A549 (cell line): Measurements from ENCODE around the gene ANKHD1. TPM values are rescaled to one million over a fixed set of nuclear protein-coding genes. Genes with fewer than 3 reads are reported as not detected.
A peak's percentile ranks its signal among the peaks of the same experiment; 100 is the strongest.

ENCODE experiments used
- ATAC-seq, 2 experiments: fragments of 200-7000 bp in 1 of 2; fragments of >200 bp in 1 of 2; cut with Nextera tagmentation in 1 of 2; cut with Tn5 transposase in 1 of 2; 3 replicates each; pipeline versions ENCODE4 v1.8.0 to v1.9.1; 2018 to 2020; ENCODE audit warnings: mild to moderate bottlenecking in 1 of 2, moderate library complexity in 1 of 2
- CTCF ChIA-PET: fragments of 300-600 bp; sonication (Branson Sonifier 250); formaldehyde crosslinking; extraction: SDS; loops from one replicate; lab custom pipeline; 2021; ENCODE audit warnings: antibody characterized with exemption, inconsistent platforms; lab: Yijun Ruan, JAX
- POLR2A ChIA-PET: fragments of 350-600 bp; formaldehyde crosslinking; extraction: SDS; loops from one replicate; lab custom pipeline; 2021; ENCODE audit warnings: antibody characterized with exemption, inconsistent platforms; lab: Yijun Ruan, JAX
- DNase-seq, 2 experiments: peaks; one replicate each; pipeline versions ENCODE4 v3.0.0 to v3.0.0-alpha.2; 2011 to 2016; ENCODE audit warnings: low read depth in 1 of 2, low spot score in 1 of 2
- FAIRE-seq: peaks from 2 replicates; lab custom pipeline; 2011; peaks lifted over from hg19 to GRCh38; lab: Jason Lieb, UNC
- H3K27ac ChIP-seq, 2 experiments: fragments of >200 bp; sonication (Bioruptor Twin); formaldehyde crosslinking; 3 replicates each; pipeline ENCODE4 v1.5.1; 2016 to 2017
- H3K4me1 ChIP-seq: fragments of >200 bp; sonication (Bioruptor Twin); formaldehyde crosslinking; 3 replicates; pipeline ENCODE4 v1.6.1; 2016
- H3K4me2 ChIP-seq: fragments of >200 bp; sonication (Bioruptor Twin); formaldehyde crosslinking; 3 replicates; pipeline ENCODE4 v1.6.1; 2016
- H3K4me3 ChIP-seq: fragments of >200 bp; sonication (Bioruptor Twin); formaldehyde crosslinking; 3 replicates; pipeline ENCODE4 v1.5.1; 2016
- H3K9me3 ChIP-seq: fragments of >200 bp; sonication (Bioruptor Twin); formaldehyde crosslinking; 3 replicates; pipeline ENCODE4 v1.6.1; 2016
- CEBPB ChIP-seq, 2 experiments: fragments of >200 bp in 1 of 2; sonication (Bioruptor Twin) in 1 of 2; formaldehyde crosslinking in 1 of 2; IDR thresholded peaks; 2 replicates each; pipeline ENCODE4 v1.6.1; 2012 to 2016
- EHMT2 ChIP-seq: fragments of 200-600 bp; sonication (generic); IDR thresholded peaks from 2 replicates; pipeline ENCODE4 v1.6.1; 2016; ENCODE audit warnings: antibody characterized with exemption, low read depth, mild to moderate bottlenecking, moderate library complexity
- ESRRA ChIP-seq: fragments of 150-350 bp; IDR thresholded peaks from 2 replicates; pipeline ENCODE4 v1.6.1; 2014; ENCODE audit warnings: mild to moderate bottlenecking, low read length, borderline replicate concordance
- FOSB ChIP-seq: fragments of 250-450 bp; sonication (Bioruptor Pico); IDR thresholded peaks from 2 replicates; pipeline ENCODE4 v1.5.0; 2020; ENCODE audit warnings: mild to moderate bottlenecking, moderate library complexity
- FOXS1 ChIP-seq: fragments of 250-450 bp; sonication (Bioruptor Pico); IDR thresholded peaks from 2 replicates; pipeline ENCODE4 v1.5.0; 2020; ENCODE audit warnings: mild to moderate bottlenecking, moderate library complexity
- HEYL ChIP-seq: fragments of 250-450 bp; sonication (Bioruptor Pico); IDR thresholded peaks from 2 replicates; pipeline ENCODE4 v1.8.0; 2021; ENCODE audit warnings: mild to moderate bottlenecking, moderate library complexity
- HOXA7 ChIP-seq: fragments of 250-450 bp; sonication (Bioruptor Pico); IDR thresholded peaks from 2 replicates; pipeline ENCODE4 v1.5.0; 2020; ENCODE audit warnings: mild to moderate bottlenecking, moderate library complexity
- JUN ChIP-seq, 2 experiments: fragments of >200 bp; sonication (Bioruptor Twin); formaldehyde crosslinking; IDR thresholded peaks; 2 replicates in 1 of 2; 3 replicates in 1 of 2; pipeline ENCODE4 v1.6.1; 2016 to 2017
- KDM5A ChIP-seq: fragments of 200-600 bp; sonication (generic); IDR thresholded peaks from 2 replicates; pipeline ENCODE4 v1.6.1; 2016; ENCODE audit warnings: antibody characterized with exemption, mild to moderate bottlenecking
- MAZ ChIP-seq: fragments of 150-350 bp; IDR thresholded peaks from 2 replicates; pipeline ENCODE4 v1.6.1; 2014; ENCODE audit warnings: antibody characterized with exemption, low read depth, low read length, borderline replicate concordance
- MYC ChIP-seq: IDR thresholded peaks from 2 replicates; pipeline ENCODE4 v1.6.1; 2012; ENCODE audit warnings: mild to moderate bottlenecking, inconsistent platforms, low read length, improper control_type of control experiment, borderline replicate concordance
- NR3C1 ChIP-seq: fragments of >200 bp; sonication (Bioruptor Twin); formaldehyde crosslinking; IDR thresholded peaks from 3 replicates; pipeline ENCODE4 v1.6.1; 2017
- POLR2A ChIP-seq: IDR thresholded peaks from 2 replicates; pipeline ENCODE4 v1.6.1; 2012; ENCODE audit warnings: mild to moderate bottlenecking, low read length
- POLR2AphosphoS2 ChIP-seq: conservative IDR thresholded peaks from 2 replicates; pipeline ENCODE4 v1.6.1; 2012; ENCODE audit warnings: low read length, improper control_type of control experiment, inconsistent platforms
- RAD21 ChIP-seq, 2 experiments: fragments of >200 bp in 1 of 2; sonication (Bioruptor Twin) in 1 of 2; formaldehyde crosslinking in 1 of 2; IDR thresholded peaks in 1 of 2; conservative IDR thresholded peaks in 1 of 2; 2 replicates in 1 of 2; 3 replicates in 1 of 2; pipeline ENCODE4 v1.6.1; 2012 to 2018; ENCODE audit warnings: inconsistent platforms in 1 of 2
- RARB ChIP-seq: fragments of 250-450 bp; sonication (Bioruptor Pico); IDR thresholded peaks from 2 replicates; pipeline ENCODE4 v1.8.0; 2021; ENCODE audit warnings: mild to moderate bottlenecking, moderate library complexity
- RCOR1 ChIP-seq: fragments of 150-350 bp; IDR thresholded peaks from 2 replicates; pipeline ENCODE4 v1.6.1; 2014; ENCODE audit warnings: antibody characterized with exemption, low read length, low read depth
- RNF2 ChIP-seq: fragments of 200-600 bp; sonication (generic); IDR thresholded peaks from 2 replicates; pipeline ENCODE4 v1.6.1; 2016; ENCODE audit warnings: low read depth, mild to moderate bottlenecking, antibody characterized with exemption, moderate library complexity, borderline replicate concordance
- TP53 ChIP-seq: fragments of 250-450 bp; sonication (Bioruptor Pico); IDR thresholded peaks from 2 replicates; pipeline ENCODE4 v1.5.0; 2021; ENCODE audit warnings: mild to moderate bottlenecking, moderate library complexity
- ZSCAN20 ChIP-seq: fragments of 250-450 bp; sonication (Bioruptor Pico); IDR thresholded peaks from 2 replicates; pipeline ENCODE4 v1.8.0; 2022; ENCODE audit warnings: mild to moderate bottlenecking, moderate library complexity
- WGBS: methylation state at CpG from one replicate; pipeline ENCODE4 v1.1.6; 2017; ENCODE audit errors: missing lambda C conversion rate; 5-methylcytosine and 5-hydroxymethylcytosine counted together
- polyA plus RNA-seq, 4 experiments: library from polyadenylated mRNA; depleted of rRNA in 3 of 4; stranded (reverse); fragments of >200 nt; fragmentation: RNase III in 1 of 4; extraction: RNeasy Plus Mini Kit Qiagen cat#74134 plus additional on column Dnase treatment in 1 of 4; gene quantifications; 2 replicates in 3 of 4; 3 replicates in 1 of 4; pipeline ENCODE4 v1.2.3, GENCODE V29; 2011 to 2017
- TF ChIP-seq, protein P1 (sequence below): IDR thresholded peaks from 2 replicates; pipeline ENCODE4 v1.6.1; 2012

ANKHD1 gene
- polyA plus RNA-seq, 2 of the 4 experiments (the other 2 are of a cell fraction): 46.9 to 94.1 TPM

DNA sequence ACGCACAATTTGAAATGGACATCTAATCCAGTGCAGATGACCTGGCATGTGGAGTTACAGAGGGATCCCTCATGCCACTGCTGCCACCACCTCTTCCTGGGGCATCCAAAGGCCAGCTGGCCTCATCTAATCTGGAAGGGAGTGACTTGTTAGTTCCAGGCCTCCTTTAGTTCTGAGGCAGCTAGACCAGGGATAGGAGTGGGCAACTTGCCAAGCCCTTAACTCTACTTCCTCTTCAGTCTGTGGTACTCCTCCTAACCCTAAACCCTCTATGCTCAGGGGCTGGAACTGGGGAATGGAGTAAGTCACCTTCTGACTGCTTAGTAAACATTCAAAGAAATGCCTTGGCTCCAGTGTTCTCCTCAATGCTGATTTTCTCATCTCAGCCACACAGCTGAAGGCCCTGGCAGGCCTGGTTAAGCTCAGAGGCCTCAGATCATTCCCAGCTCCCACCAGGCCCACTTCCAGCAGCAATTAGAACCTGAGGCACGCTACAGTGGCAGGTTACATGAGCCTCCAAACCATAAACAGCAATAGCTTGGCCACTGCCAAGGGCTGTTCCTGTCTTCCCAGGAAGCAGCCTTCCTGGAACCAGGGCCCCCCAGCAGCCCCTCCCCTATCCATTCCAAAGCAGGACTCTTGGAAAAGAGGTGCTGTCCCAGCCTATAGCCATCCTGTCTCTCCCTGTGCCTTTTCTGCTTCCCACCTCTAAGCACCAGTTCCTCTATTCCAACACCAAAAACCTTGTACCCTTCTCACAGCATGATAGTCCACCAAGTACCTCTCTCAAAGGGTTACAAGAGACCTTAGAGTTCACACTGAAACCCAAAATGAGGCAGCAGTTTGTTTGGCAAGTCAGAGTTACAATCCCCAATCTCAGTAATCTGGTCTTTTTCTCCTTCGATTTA is 147.9 kb downstream of the ANKHD1 start:
- TF ChIP-seq ZSCAN20 (CRISPR knock-in tag): no peak
- TF ChIP-seq POLR2AphosphoS2: 0 out of 2 replicates have a peak, but pooled peaks have one; percentile 46
- TF ChIP-seq TP53 (CRISPR knock-in tag): no peak
- TF ChIP-seq KDM5A: no peak
- TF ChIP-seq FOSB (CRISPR knock-in tag): no peak
- TF ChIP-seq, protein P1, sequence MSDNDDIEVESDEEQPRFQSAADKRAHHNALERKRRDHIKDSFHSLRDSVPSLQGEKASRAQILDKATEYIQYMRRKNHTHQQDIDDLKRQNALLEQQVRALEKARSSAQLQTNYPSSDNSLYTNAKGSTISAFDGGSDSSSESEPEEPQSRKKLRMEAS: no peak
- TF ChIP-seq MAZ: no peak
- TF ChIP-seq RCOR1: no peak
- no peak for TF ChIP-seq CEBPB (IDR thresholded peaks at IDR 0.05)
- no peak for TF ChIP-seq HEYL (CRISPR knock-in tag)
- TF ChIP-seq ESRRA: no peak
- peak in 1 of 2 experiments; percentile 9; a peak in 1 of 5 replicates for TF ChIP-seq JUN (IDR thresholded peaks at IDR 0.05)
- Histone ChIP-seq H3K9me3 (no peaks in the 10 kb centered on the region), H3K4me1 (peaks cover 38% of the 10 kb centered on the region), H3K4me2 (no peak overlapping the region), H3K4me3 (no peak overlapping the region), H3K27ac (peak overlapping the region in 1 of 2 experiments; percentile 20; a peak in 1 of 6 replicates)
- DNase-seq: no peak
- ATAC-seq: 0 out of 6 replicates have a peak, but pooled peaks of 1 of the 2 experiments have one; percentile 1
- CTCF ChIA-PET: interaction anchor here (0.6 to 4.2 kb wide), 5 partner anchors 17 to 1069 kb away, joined by 3 to 21 read pairs (median 3); partner anchors contain the start of genes CD14, DIAPH1 and TMCO6
- 82% methylated on average over 3 of the region's 3 CpGs for WGBS
- POLR2A ChIA-PET: interaction anchor here (3.2 kb wide), 1 partner anchor 8 kb away, joined by 32 read pairs; the partner anchor contains the start of gene SRA1
- no peak for FAIRE-seq

DNA sequence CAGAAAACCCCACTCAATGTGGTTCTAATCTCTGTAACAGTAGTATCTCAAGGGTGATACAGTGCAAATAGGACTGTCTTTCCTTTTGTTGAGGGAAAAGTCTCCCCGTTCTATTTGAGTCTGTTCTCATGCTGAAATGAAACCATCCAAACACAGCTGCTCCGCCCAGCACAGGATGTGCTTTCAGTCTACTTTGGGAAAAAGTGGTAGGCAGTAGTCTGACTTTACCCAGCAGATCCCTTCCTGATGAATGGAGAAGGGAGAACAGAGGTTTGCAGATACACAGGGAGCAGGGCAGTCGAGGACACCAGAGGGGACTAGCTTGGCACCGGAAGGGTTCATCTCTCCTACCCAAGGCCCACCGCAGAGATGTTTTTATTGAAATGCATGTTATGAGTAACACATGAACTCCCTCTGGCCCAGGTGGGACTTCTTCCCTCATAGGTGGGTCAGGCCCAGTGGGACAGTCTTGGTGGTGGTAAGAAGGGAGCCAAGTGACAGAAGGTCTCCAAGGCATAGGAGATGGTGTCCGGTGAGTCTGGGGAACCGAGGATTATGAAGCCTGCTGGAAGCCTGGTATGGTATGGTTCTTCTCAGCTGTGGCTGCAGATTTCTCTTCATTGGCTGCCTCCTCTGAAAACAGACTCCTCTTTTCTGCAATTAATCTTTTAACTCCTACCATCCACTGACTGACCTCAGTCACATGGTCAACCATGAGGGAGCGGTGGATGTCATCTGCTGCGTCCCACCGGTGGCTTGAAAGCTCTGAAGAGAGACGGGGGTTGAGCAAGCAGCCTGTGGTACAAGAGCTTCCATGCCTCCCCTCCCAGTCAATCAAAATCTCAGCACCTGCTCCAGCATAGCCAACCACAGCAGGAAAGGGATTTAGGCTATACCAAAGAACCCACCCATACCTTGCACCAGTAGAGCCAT is 148.8 kb downstream of the ANKHD1 start:
- WGBS: 88% methylated on average over 11 of the region's 11 CpGs
- ATAC-seq (no peak), DNase-seq (no peak), FAIRE-seq (no peak)
- Histone ChIP-seq H3K4me2 (no peak overlapping the region), H3K27ac (no peak overlapping the region), H3K4me1 (peaks cover 43% of the 10 kb centered on the region), H3K4me3 (no peak overlapping the region), H3K9me3 (no peaks in the 10 kb centered on the region)
- ChIA-PET CTCF (interaction anchor here (1.4 kb wide), 1 partner anchor 18 kb away, joined by 3 read pairs; no protein-coding TSS in a partner anchor), POLR2A (no interaction called here)
- no peak for TF ChIP-seq RNF2
- TF ChIP-seq HOXA7 (CRISPR knock-in tag): no peak
- TF ChIP-seq JUN (IDR thresholded peaks at IDR 0.05): peak in 1 of 2 experiments; percentile 1; a peak in 1 of 5 replicates

DNA sequence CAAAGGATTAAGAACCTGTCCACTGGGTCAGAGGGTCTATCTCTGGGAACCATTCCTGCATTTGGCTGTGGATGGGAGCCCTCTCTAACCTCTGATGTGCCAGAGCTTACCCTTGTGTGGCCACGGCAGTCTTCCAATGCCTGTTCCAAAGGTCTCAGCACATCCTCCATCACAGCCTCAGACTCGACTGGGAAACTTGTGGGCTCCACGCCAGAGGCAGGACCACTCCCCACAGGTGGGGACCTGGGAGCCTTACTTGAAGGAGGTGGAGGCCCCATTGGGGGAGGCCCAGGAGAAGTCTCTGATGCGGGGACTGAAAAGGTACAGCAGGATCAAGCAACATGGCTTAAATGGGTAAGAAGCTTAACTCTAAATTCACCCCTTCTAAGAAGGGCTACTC is 150.2 kb downstream of the ANKHD1 start:
- no peak overlapping the region for H3K4me2 ChIP-seq
- TF ChIP-seq FOXS1 (CRISPR knock-in tag) (no peak), EHMT2 (no peak), CEBPB (IDR thresholded peaks at IDR 0.05) (no peak), POLR2A (no peak), JUN (IDR thresholded peaks at IDR 0.05) (no peak), NR3C1 (no peak), FOSB (CRISPR knock-in tag) (no peak), MYC (no peak), RARB (CRISPR knock-in tag) (no peak), RAD21 (conservative IDR thresholded peaks at IDR 0.05 in 1 of 2, IDR thresholded peaks at IDR 0.05 in 1 of 2) (no peak)
- TF ChIP-seq, all 56 proteins: peak for 0
- CTCF ChIA-PET: interaction anchor here (1.5 to 1.6 kb wide), 2 partner anchors 7 to 8 kb away, joined by 4 to 5 read pairs; no protein-coding TSS in a partner anchor
- H3K27ac ChIP-seq: no peak overlapping the region
- no peak for ATAC-seq
- WGBS: 95% methylated on average over 4 of the region's 4 CpGs
- DNase-seq: no peak
- H3K9me3 ChIP-seq: no peaks in the 10 kb centered on the region
- H3K4me3 ChIP-seq: no peak overlapping the region
- POLR2A ChIA-PET: no interaction called here
- H3K4me1 ChIP-seq: peaks cover 46% of the 10 kb centered on the region
- no peak for FAIRE-seq
